Measurements from ENCODE around the gene RSPO4.

Gene RSPO4

DNA sequence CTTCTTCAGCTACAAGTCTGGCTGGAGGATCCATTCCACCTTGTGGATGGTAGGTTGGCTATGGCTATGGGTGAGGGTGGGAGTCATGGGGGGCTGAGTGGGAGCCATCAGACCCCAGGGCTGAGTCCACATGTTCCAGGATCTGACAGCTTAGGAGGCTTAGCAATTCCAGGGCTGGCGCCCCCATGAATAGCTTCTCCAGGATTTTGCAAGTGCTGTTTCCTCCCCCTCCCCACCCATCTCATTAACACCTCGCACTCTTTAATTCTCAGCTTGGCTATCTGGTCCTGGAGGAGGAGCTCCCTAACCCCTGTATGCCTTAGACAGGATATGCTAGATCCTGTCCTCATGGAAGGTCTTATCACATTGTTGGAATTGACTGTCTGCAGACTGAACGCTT is 47.0 kb downstream of the RSPO4 start:
- Histone ChIP-seq H3K4me3 (ENCODE audit: low read depth, low read length, poor library complexity, severe bottlenecking) (no peak overlapping the region), H3K9me3 (ENCODE audit: low read length) (no peaks in the 10 kb centered on the region), H2AFZ (ENCODE audit: low read length) (no peak overlapping the region), H3K4me1 (ENCODE audit: insufficient read depth, low read length, severe bottlenecking) (no peaks in the 10 kb centered on the region), H3K79me2 (ENCODE audit: insufficient read depth, low read length) (no peaks in the 10 kb centered on the region), H3K27me3 (ENCODE audit: insufficient read depth, low read length) (0 out of 2 replicates have a peak, but pooled peaks cover 2% of the 10 kb centered on the region), H3K27ac (ENCODE audit: low read depth, low read length, poor library complexity, severe bottlenecking) (no peak overlapping the region), H3K9me2 (ENCODE audit: low read depth, low read length) (no peaks in the 10 kb centered on the region), H3K36me3 (ENCODE audit: insufficient read depth, low read length) (no peaks in the 10 kb centered on the region), H3F3A (ENCODE audit: insufficient read depth, low read length) (no peaks in the 10 kb centered on the region), H3K4me2 (ENCODE audit: low read length) (no peak overlapping the region), H4K20me1 (ENCODE audit: insufficient read depth, low read length) (no peaks in the 10 kb centered on the region), H3K9ac (ENCODE audit: low read length) (no peak overlapping the region)
- TF ChIP-seq, protein P1, sequence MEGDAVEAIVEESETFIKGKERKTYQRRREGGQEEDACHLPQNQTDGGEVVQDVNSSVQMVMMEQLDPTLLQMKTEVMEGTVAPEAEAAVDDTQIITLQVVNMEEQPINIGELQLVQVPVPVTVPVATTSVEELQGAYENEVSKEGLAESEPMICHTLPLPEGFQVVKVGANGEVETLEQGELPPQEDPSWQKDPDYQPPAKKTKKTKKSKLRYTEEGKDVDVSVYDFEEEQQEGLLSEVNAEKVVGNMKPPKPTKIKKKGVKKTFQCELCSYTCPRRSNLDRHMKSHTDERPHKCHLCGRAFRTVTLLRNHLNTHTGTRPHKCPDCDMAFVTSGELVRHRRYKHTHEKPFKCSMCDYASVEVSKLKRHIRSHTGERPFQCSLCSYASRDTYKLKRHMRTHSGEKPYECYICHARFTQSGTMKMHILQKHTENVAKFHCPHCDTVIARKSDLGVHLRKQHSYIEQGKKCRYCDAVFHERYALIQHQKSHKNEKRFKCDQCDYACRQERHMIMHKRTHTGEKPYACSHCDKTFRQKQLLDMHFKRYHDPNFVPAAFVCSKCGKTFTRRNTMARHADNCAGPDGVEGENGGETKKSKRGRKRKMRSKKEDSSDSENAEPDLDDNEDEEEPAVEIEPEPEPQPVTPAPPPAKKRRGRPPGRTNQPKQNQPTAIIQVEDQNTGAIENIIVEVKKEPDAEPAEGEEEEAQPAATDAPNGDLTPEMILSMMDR (IDR thresholded peaks at IDR 0.05; ENCODE audit: low read length): no peak
- TF ChIP-seq EZH2 (IDR thresholded peaks at IDR 0.05; ENCODE audit: borderline replicate concordance, low read length): no peak

DNA sequence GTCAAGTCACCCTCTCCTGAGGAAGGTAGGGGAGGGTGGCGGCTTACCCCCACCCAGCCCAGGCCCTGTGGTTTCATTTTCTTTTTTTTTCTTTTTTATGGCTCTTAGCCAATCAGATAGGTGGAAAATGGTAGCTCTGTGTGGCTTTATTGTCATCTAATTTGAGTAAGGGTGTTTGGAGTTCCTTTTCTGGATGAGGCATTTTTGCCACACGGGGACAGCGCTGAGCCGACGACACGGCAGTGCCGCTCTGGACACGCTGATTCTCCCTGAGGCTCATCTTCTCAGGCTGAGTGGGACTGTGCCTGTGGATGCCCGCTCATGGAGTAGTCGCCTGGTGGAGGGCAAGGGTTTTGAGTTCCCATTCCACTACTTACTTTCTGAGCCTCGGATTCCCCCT is 48.4 kb downstream of the RSPO4 start:
- Histone ChIP-seq H3K9me2 (ENCODE audit: low read depth, low read length) (no peaks in the 10 kb centered on the region), H3K79me2 (ENCODE audit: insufficient read depth, low read length) (no peaks in the 10 kb centered on the region), H4K20me1 (ENCODE audit: insufficient read depth, low read length) (no peaks in the 10 kb centered on the region), H3K4me2 (ENCODE audit: low read length) (no peak overlapping the region), H3K27ac (ENCODE audit: low read depth, low read length, poor library complexity, severe bottlenecking) (no peak overlapping the region), H3K36me3 (ENCODE audit: insufficient read depth, low read length) (no peaks in the 10 kb centered on the region), H3K9ac (ENCODE audit: low read length) (no peak overlapping the region), H3K4me1 (ENCODE audit: insufficient read depth, low read length, severe bottlenecking) (no peaks in the 10 kb centered on the region), H2AFZ (ENCODE audit: low read length) (no peak overlapping the region), H3K27me3 (ENCODE audit: insufficient read depth, low read length) (0 out of 2 replicates have a peak, but pooled peaks cover 4% of the 10 kb centered on the region), H3F3A (ENCODE audit: insufficient read depth, low read length) (no peaks in the 10 kb centered on the region), H3K4me3 (ENCODE audit: low read depth, low read length, poor library complexity, severe bottlenecking) (no peak overlapping the region), H3K9me3 (ENCODE audit: low read length) (no peaks in the 10 kb centered on the region)
- no peak for TF ChIP-seq EZH2 (IDR thresholded peaks at IDR 0.05; ENCODE audit: borderline replicate concordance, low read length)
- TF ChIP-seq, protein P1 (IDR thresholded peaks at IDR 0.05; ENCODE audit: low read length): no peak

DNA sequence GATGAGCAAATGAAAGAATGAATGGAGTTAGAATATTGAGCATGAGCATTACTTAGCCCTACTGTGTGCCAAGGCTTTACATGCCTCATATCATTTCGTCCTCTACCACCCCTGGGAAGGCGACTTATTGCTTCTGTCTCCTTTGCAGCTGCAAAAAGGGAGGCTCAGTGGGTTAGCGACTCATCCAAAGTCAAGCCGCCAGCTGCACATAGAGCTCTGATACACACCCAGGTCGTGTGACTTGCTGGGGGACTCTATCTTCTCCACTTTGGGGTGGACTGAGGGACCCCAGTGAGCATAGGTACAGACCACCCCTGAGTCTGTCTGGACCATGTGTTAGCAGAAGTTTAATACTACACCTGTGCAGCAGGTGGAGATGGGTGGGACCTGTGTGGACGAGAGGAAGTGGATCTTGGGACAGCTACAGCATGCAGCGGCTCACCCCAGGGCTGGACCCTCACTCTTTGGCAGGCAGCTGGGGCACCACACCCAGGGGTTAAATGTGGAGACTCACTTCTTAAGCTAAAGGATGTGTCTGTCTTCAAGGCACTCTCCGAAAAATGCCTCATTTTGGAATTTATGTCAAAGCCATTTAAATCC is 49.8 kb downstream of the RSPO4 start:
- TF ChIP-seq, protein P1 (IDR thresholded peaks at IDR 0.05; ENCODE audit: low read length): no peak
- no peak for TF ChIP-seq EZH2 (IDR thresholded peaks at IDR 0.05; ENCODE audit: borderline replicate concordance, low read length)
- Histone ChIP-seq H3K9ac (ENCODE audit: low read length) (no peak overlapping the region), H3K27ac (ENCODE audit: low read depth, low read length, poor library complexity, severe bottlenecking) (no peak overlapping the region), H3K36me3 (ENCODE audit: insufficient read depth, low read length) (no peaks in the 10 kb centered on the region), H3K4me2 (ENCODE audit: low read length) (no peak overlapping the region), H3K27me3 (ENCODE audit: insufficient read depth, low read length) (0 out of 2 replicates have a peak, but pooled peaks cover 4% of the 10 kb centered on the region), H2AFZ (ENCODE audit: low read length) (no peak overlapping the region), H4K20me1 (ENCODE audit: insufficient read depth, low read length) (no peaks in the 10 kb centered on the region), H3K9me3 (ENCODE audit: low read length) (no peaks in the 10 kb centered on the region), H3K79me2 (ENCODE audit: insufficient read depth, low read length) (no peaks in the 10 kb centered on the region), H3K9me2 (ENCODE audit: low read depth, low read length) (no peaks in the 10 kb centered on the region), H3K4me1 (ENCODE audit: insufficient read depth, low read length, severe bottlenecking) (no peaks in the 10 kb centered on the region), H3F3A (ENCODE audit: insufficient read depth, low read length) (no peaks in the 10 kb centered on the region), H3K4me3 (ENCODE audit: low read depth, low read length, poor library complexity, severe bottlenecking) (no peak overlapping the region)

Measured in OCI-LY1 (cell line).